IMR-90 (cell line): ENCODE results near the gene DOHH. TPM values are rescaled to one million over a fixed set of nuclear protein-coding genes. Genes with fewer than 3 reads are reported as not detected.

Experiments used
- ATAC-seq: fragments of 200-7000 bp; cut with Tn5 transposase; 2 replicates; pipeline ENCODE4 v1.9.1; 2020; ENCODE audit warnings: low read depth, mild to moderate bottlenecking, moderate library complexity
- BruUV-seq: library from RNA; stranded (reverse); fragments of 400-500 nt; replicated peaks from 2 replicates; lab custom pipeline; 2021; lab: Mats Ljungman, UMichigan
- CTCF ChIA-PET: fragments of 300-600 bp; formaldehyde crosslinking; extraction: SDS; loops from one replicate; lab custom pipeline; 2021; ENCODE audit warnings: antibody characterized with exemption; lab: Yijun Ruan, JAX
- POLR2A ChIA-PET: fragments of 300-600 bp; sonication (Branson Sonifier 250); formaldehyde crosslinking; loops from one replicate; lab custom pipeline; 2022; ENCODE audit warnings: antibody characterized with exemption; ENCODE audit not compliant: unreplicated experiment; lab: Charles Lee
- DNase-seq: peaks from one replicate; pipeline ENCODE4 v3.0.0; 2013
- H2AFZ ChIP-seq: replicated peaks from 2 replicates; pipeline ENCODE3; 2013; ENCODE audit warnings: low read length, mild to moderate bottlenecking; ENCODE audit not compliant: poor library complexity
- H2AK5ac ChIP-seq: 2 replicates; pipeline ENCODE4 v1.6.1; 2013; ENCODE audit warnings: low read depth, low read length, inconsistent platforms
- H2AK9ac ChIP-seq: replicated peaks from 2 replicates; pipeline ENCODE3; 2013; ENCODE audit warnings: mild to moderate bottlenecking, low read depth, low read length, moderate library complexity; ENCODE audit not compliant: poor library complexity
- H2BK120ac ChIP-seq: 2 replicates; pipeline ENCODE4 v1.6.1; 2013; ENCODE audit warnings: low read depth, low read length, inconsistent platforms
- H2BK15ac ChIP-seq: 3 replicates; pipeline ENCODE4 v1.6.1; 2013; ENCODE audit warnings: low read depth, low read length, inconsistent platforms
- H2BK20ac ChIP-seq: 2 replicates; pipeline ENCODE4 v1.6.1; 2013; ENCODE audit warnings: low read depth, mild to moderate bottlenecking, inconsistent platforms, low read length, moderate library complexity
- H2BK5ac ChIP-seq: 2 replicates; pipeline ENCODE4 v1.6.1; 2013; ENCODE audit warnings: mild to moderate bottlenecking, low read depth, low read length, inconsistent platforms; ENCODE audit not compliant: poor library complexity, severe bottlenecking
- H3K14ac ChIP-seq: replicated peaks from 2 replicates; pipeline ENCODE4 v1.6.1; 2013; ENCODE audit warnings: low read depth, low read length, inconsistent platforms
- H3K18ac ChIP-seq: 2 replicates; pipeline ENCODE4 v1.6.1; 2013; ENCODE audit warnings: low read depth, low read length, control low read depth
- H3K23ac ChIP-seq: 2 replicates; pipeline ENCODE4 v1.6.1; 2013; ENCODE audit warnings: low read depth, low read length, inconsistent platforms
- H3K27ac ChIP-seq: 2 replicates; pipeline ENCODE4 v1.5.1; 2013; ENCODE audit warnings: mild to moderate bottlenecking, control low read depth, low read length; ENCODE audit not compliant: insufficient read depth
- H3K27me3 ChIP-seq: 2 replicates; pipeline ENCODE4 v1.6.1; 2013; ENCODE audit warnings: low read length; ENCODE audit not compliant: control insufficient read depth, insufficient read depth
- H3K36me3 ChIP-seq: 2 replicates; pipeline ENCODE4 v1.6.1; 2013; ENCODE audit warnings: low read length, mixed read lengths; ENCODE audit not compliant: control insufficient read depth, insufficient read depth
- H3K4ac ChIP-seq: 2 replicates; pipeline ENCODE4 v1.6.1; 2013; ENCODE audit warnings: low read depth, low read length, inconsistent platforms
- H3K4me1 ChIP-seq: 2 replicates; pipeline ENCODE4 v1.6.1; 2013; ENCODE audit warnings: low read length, mixed read lengths; ENCODE audit not compliant: control insufficient read depth, insufficient read depth
- H3K4me2 ChIP-seq: 2 replicates; pipeline ENCODE4 v1.6.1; 2013; ENCODE audit warnings: low read depth, mild to moderate bottlenecking, control low read depth, low read length, moderate library complexity
- H3K4me3 ChIP-seq: 2 replicates; pipeline ENCODE4 v1.5.1; 2013; ENCODE audit warnings: low read depth, mild to moderate bottlenecking, control low read depth, low read length, moderate library complexity; ENCODE audit not compliant: insufficient read depth
- H3K56ac ChIP-seq: 2 replicates; pipeline ENCODE4 v1.6.1; 2013; ENCODE audit warnings: low read length, inconsistent platforms; ENCODE audit not compliant: insufficient read depth; ENCODE audit errors: extremely low read depth
- H3K79me1 ChIP-seq, 2 experiments: 2 replicates each; pipeline ENCODE4 v1.6.1; 2013; ENCODE audit warnings: low read length in 2 of 2, inconsistent platforms in 1 of 2, low read depth in 1 of 2
- H3K9ac ChIP-seq: 2 replicates; pipeline ENCODE4 v1.6.1; 2013; ENCODE audit warnings: low read depth, low read length, control low read depth
- H3K9me1 ChIP-seq: 2 replicates; pipeline ENCODE4 v1.6.1; 2013; ENCODE audit warnings: low read length, inconsistent platforms; ENCODE audit not compliant: insufficient read depth
- H3K9me3 ChIP-seq: 2 replicates; pipeline ENCODE4 v1.6.1; 2013; ENCODE audit warnings: low read length; ENCODE audit not compliant: control insufficient read depth, insufficient read depth
- H4K20me1 ChIP-seq: 2 replicates; pipeline ENCODE4 v1.6.1; 2013; ENCODE audit warnings: low read length, inconsistent platforms; ENCODE audit not compliant: insufficient read depth
- H4K5ac ChIP-seq: 2 replicates; pipeline ENCODE4 v1.6.1; 2013; ENCODE audit warnings: mild to moderate bottlenecking, low read depth, low read length, control low read depth
- H4K8ac ChIP-seq, 2 experiments: 2 replicates each; pipeline ENCODE4 v1.6.1; 2013; ENCODE audit warnings: low read depth in 2 of 2, low read length in 2 of 2, control low read depth in 1 of 2, inconsistent platforms in 1 of 2
- H4K91ac ChIP-seq: 2 replicates; pipeline ENCODE4 v1.6.1; 2013; ENCODE audit warnings: low read depth, low read length, inconsistent platforms; ENCODE audit not compliant: insufficient read depth
- BHLHE40 ChIP-seq: fragments of 150-350 bp; IDR thresholded peaks from 2 replicates; pipeline ENCODE4 v1.6.1; 2016; ENCODE audit warnings: mild to moderate bottlenecking, low read depth, low read length
- CEBPB ChIP-seq: IDR thresholded peaks from 2 replicates; pipeline ENCODE4 v1.6.1; 2012; ENCODE audit warnings: low read depth, low read length, improper control_type of control experiment
- MAFK ChIP-seq: IDR thresholded peaks from 2 replicates; pipeline ENCODE4 v1.6.1; 2012; ENCODE audit warnings: low read depth, low read length, improper control_type of control experiment
- MAZ ChIP-seq: IDR thresholded peaks from 2 replicates; pipeline ENCODE4 v1.6.1; 2012; ENCODE audit warnings: low read depth, mild to moderate bottlenecking, low read length, improper control_type of control experiment, moderate library complexity, borderline replicate concordance
- MXI1 ChIP-seq: IDR thresholded peaks from 2 replicates; pipeline ENCODE4 v1.6.1; 2012; ENCODE audit warnings: low read depth, mild to moderate bottlenecking, low read length, moderate library complexity, borderline replicate concordance
- POLR2A ChIP-seq: IDR thresholded peaks from 2 replicates; pipeline ENCODE4 v1.6.1; 2012; ENCODE audit warnings: mild to moderate bottlenecking, low read depth, low read length
- RFX5 ChIP-seq: IDR thresholded peaks from 2 replicates; pipeline ENCODE4 v1.8.0; 2012; ENCODE audit warnings: low read depth, mild to moderate bottlenecking, low read length, moderate library complexity
- WGBS, 2 experiments: methylation state at CpG; one replicate each; pipeline versions ENCODE4 v1.1.5 to v1.1.7; 2013; ENCODE audit warnings: missing lambda C conversion rate in 2 of 2; ENCODE audit not compliant: insufficient read length in 1 of 2; ENCODE audit errors: extremely low coverage in 2 of 2; 5-methylcytosine and 5-hydroxymethylcytosine counted together
- dilution Hi-C: fragments of 300-500 bp; cut with HindIII; formaldehyde crosslinking; loops from one replicate; pipeline ENCODE4 v1.14.3; 2018; ENCODE audit warnings: low sequenced_read_pairs; ENCODE audit not compliant: unreplicated experiment
- in situ Hi-C: fragments of 300-500 bp; cut with MboI; formaldehyde crosslinking; loops from 3 replicates; pipeline ENCODE4 v1.14.3; 2019; ENCODE audit warnings: low sequenced_read_pairs, inconsistent platforms, mixed read lengths
- intact Hi-C: fragments of 100-400 bp; cut with micrococcal nuclease; formaldehyde crosslinking; loops from 2 replicates; pipeline ENCODE4 v1.10.0; 2022
- polyA plus RNA-seq, 3 experiments: library from polyadenylated mRNA; depleted of rRNA; stranded (reverse); fragments of >200 nt; gene quantifications; 2 replicates each; pipeline ENCODE4 v1.2.3, GENCODE V29; 2012; ENCODE audit warnings: low replicate concordance in 1 of 3
- total RNA-seq: library from RNA; depleted of rRNA; stranded (reverse); fragments of >200 nt; gene quantifications from 2 replicates; pipeline ENCODE4 v1.2.3, GENCODE V29; 2012
- TF ChIP-seq, protein P1 (sequence below): conservative IDR thresholded peaks from 2 replicates; pipeline ENCODE4 v1.5.1; 2012; ENCODE audit warnings: mild to moderate bottlenecking, low read depth, low read length, improper control_type of control experiment

DOHH gene
- total and polyA plus RNA-seq, 2 of the 4 experiments (the other 2 are of a cell fraction) = 3.2 to 9.2 TPM

DNA sequence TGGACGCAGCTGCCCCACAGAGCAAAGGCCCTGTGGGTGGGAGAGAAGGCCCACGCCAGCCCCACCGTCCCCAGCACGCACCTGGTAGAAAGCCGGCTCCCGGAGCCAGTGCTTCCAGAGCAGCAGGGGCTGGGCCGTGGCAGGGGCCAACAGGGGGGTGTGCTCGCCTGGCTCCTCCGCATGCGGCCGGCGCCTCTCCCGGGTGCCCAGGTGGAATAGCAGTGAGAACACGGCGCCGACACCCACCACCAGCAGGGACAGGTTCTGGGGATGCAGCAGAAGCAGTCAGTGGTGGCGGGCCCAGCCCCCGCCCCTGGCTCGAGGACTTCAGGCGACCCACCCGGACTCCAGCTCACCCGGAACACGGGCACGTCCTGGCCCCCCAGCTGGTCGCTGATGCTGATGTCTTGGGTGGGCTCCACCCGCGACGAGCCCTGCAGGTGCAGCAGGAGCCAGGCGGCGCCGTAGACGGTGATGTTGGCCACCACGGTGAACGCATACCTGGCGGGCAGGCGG, 47.4 kb upstream of the DOHH start:
- TF ChIP-seq POLR2A (no peak), BHLHE40 (no peak), MAZ (no peak), RFX5 (no peak), CEBPB (no peak), MXI1 (no peak), MAFK (no peak)
- TF ChIP-seq, protein P1, sequence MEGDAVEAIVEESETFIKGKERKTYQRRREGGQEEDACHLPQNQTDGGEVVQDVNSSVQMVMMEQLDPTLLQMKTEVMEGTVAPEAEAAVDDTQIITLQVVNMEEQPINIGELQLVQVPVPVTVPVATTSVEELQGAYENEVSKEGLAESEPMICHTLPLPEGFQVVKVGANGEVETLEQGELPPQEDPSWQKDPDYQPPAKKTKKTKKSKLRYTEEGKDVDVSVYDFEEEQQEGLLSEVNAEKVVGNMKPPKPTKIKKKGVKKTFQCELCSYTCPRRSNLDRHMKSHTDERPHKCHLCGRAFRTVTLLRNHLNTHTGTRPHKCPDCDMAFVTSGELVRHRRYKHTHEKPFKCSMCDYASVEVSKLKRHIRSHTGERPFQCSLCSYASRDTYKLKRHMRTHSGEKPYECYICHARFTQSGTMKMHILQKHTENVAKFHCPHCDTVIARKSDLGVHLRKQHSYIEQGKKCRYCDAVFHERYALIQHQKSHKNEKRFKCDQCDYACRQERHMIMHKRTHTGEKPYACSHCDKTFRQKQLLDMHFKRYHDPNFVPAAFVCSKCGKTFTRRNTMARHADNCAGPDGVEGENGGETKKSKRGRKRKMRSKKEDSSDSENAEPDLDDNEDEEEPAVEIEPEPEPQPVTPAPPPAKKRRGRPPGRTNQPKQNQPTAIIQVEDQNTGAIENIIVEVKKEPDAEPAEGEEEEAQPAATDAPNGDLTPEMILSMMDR = no peak

More for the DNA sequence above, 47.4 kb upstream of the DOHH start:
- ChIA-PET CTCF (no interaction called here), POLR2A (no interaction called here)
- Histone ChIP-seq H3K27me3 (no peaks in the 10 kb centered on the region), H4K8ac (no peak overlapping the region), H2AK9ac (no peak overlapping the region), H3K9me1 (no peaks in the 10 kb centered on the region), H3K14ac (no peak overlapping the region), H3K4ac (no peak overlapping the region), H3K9ac (no peak overlapping the region), H2AK5ac (no peak overlapping the region), H4K5ac (no peak overlapping the region), H3K4me2 (no peak overlapping the region), H4K20me1 (peaks cover 36% of the 10 kb centered on the region), H2AFZ (no peak overlapping the region), H2BK20ac (no peak overlapping the region), H3K4me3 (no peak overlapping the region), H3K27ac (no peak overlapping the region), H3K79me1 (peaks cover 8 to 29% of the 10 kb centered on the region in 2 experiments), H3K4me1 (peaks cover 1% of the 10 kb centered on the region; the same call in 1 of the 2 replicates), H3K56ac (no peak overlapping the region), H3K9me3 (no peaks in the 10 kb centered on the region), H3K23ac (no peak overlapping the region), H3K18ac (no peak overlapping the region), H2BK5ac (no peak overlapping the region), H2BK15ac (no peak overlapping the region), H4K91ac (no peak overlapping the region), H2BK120ac (no peak overlapping the region), H3K36me3 (peaks cover 32% of the 10 kb centered on the region)
- in situ Hi-C loops = no loop called here
- dilution Hi-C loops = no loop called here
- no peak for ATAC-seq
- WGBS, 2 experiments = 89% methylated on average over 33 of the region's 36 CpGs; no CpG with 5 or more reads in 1 of the 2 experiments
- no TSS peak for BruUV-seq
- intact Hi-C loops = no loop called here
- no peak for DNase-seq
